ENCODE data around the gene CNPY1.

CNPY1 gene

DNA sequence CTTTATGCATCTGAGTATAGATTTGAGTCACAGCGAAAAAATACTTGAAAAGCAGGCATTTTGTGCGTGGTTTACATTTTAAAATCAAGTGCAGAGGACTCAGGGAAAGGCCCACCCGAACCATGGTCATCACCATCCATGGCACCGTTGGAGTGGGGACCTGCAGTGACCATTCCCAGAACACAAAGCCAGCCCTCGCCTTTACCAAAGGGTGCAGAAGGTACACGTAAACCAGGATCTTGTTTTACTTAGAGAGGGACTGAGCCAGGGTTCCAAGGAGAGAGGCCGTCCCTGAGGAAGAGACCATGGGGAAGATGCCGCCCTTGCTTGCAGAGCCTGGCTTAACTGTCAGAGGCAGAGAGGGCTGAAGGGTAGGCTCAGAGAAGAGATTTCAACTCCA lies 12.0 kb upstream of the CNPY1 start:
- DNase-seq, result no peak

DNA sequence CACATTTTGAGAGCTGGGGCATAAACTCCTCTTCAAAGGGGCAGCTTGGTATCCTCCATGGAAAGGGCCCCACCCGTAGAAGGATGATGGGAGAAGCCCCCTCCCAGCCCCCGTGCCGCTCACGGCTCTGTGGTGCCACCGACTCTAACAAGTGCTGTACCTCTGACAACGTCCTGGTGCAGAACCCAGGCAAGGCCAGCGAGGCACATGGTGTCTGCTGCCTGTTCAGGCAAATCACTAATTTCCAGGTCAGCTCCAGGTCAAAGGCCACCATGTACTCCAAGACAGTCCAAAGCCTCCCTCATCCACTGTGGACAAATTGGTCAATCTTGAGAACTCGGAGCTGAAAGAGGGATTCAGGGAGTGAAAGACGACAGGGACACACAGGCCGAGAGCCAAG lies 11.4 kb upstream of the CNPY1 start:
- DNase-seq, result no peak

DNA sequence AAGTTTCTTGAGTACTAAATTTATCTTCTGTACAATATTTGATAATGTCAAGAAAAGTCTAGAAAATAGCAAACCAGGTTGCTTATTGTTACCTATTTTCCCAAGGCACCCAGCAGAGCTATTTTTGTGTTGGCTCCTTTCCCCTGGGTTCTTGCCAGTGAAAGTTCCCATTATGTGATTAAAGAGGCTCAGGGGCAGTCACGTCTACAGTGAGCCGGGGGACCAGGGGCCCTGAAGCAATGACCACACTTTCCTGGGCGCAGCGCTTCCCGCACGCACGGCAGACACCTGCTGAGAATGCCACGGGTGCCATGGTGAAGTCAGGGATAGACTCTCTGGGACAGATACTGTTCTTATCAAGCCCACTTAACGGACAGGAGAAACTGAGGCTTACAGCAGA lies 10.4 kb upstream of the CNPY1 start:
- DNase-seq, result no peak

DNA sequence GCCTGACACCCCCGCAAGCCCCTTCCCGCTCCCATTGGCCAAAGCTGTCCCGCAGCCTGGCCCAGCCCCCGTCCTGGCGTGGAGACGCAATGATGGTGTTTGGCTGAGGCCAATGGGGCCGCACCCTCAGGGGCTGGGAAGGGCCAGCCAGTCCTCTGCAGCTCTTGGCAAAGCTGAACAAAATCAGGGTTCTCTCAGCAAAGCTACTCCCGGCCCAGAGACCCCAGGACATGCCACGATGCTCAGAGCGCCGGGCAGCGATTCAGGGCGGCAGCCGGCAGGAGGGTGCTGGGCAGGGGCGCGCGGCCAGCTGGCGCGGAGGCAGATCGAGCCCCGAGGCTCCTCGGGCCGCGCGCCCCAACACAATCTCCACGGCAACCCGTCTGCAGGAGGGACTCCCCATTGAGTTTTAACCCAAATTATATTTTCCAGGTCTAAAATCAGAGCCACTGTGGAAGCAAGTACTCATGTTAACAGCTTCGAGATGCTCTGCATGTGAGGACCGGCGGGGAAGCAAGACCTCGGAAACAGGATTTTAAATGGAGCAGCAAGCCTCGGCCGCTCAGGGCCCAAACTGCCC lies 8.8 kb upstream of the CNPY1 start:
- DNase-seq, result no peak

DNA sequence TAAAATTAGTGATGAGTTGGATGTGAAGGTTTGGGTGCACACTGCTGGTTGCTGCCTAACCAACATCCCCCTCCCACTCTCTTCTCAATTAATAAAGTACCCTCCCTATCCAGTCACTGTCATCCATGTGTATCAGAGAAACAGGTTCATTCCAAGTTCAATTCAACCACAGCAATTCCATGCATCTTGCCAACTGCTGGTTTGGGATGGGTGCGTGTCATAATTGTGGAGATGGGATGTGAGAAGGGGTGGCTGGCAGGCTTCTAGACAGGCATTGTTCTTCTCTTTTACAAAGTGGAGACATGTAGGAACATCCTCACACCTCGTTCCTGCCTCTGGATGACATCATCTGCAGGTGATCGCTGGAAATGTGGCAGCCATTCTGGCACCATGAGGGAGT lies 7.5 kb upstream of the CNPY1 start:
- no peak for DNase-seq

DNA sequence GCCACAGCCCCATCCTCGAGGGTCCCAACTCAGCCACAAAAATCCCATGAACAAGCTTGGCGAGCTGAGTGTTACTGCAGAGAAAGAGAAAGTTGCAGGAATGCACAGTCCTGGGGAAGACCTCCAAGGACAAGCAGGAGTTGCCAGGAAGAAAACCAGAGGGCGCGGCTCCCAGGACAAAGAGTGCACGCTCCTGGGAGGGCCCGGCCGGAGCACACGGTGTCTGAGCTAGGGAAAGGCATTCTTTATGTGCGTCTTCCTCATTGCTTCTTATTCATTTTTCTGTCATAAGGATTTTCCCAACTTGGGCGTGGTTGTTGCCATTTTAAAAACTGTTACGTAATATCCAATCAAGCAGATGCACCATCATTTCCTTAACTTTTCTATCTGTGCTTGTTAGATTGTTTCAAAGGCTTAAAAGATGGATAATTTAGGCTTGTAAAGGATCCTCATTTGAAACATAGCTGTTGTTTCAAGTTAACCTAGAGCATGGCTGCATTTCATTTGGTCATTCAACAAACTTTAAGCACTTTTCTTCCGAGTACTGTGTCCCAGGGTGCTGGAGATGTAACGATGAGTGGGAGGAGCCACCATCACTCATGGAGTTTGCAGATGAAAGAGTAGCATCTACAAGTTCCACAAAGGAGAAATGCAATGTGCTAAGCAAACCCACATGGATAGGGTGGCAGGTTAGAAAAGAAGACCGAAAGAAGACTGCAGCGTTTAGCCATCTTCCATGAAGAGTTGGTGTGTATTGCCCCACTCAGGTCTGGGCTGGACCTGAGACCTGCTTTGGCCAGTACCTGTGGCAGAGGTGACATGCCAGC lies 5.6 kb upstream of the CNPY1 start:
- no peak for DNase-seq

DNA sequence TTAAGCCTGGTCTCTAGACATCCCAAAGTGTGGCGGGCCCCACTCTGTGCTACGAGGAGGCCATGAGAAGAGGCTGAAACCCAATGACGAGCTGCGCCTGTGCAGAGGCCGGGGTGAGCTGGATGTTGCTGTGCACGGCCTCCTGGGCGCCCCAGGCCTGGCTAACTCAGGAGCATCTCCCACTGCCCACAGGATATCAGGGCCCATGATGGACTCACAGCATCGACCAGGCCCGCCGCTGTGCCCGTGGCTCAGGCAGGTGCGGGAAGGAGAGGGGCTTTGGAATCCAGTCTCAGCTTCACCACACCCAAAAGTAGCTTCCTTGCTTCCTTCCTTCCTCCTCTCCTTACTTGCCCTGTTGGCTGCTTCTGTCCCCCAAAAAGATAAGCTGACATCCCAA lies 4.6 kb upstream of the CNPY1 start:
- DNase-seq, result no peak

DNA sequence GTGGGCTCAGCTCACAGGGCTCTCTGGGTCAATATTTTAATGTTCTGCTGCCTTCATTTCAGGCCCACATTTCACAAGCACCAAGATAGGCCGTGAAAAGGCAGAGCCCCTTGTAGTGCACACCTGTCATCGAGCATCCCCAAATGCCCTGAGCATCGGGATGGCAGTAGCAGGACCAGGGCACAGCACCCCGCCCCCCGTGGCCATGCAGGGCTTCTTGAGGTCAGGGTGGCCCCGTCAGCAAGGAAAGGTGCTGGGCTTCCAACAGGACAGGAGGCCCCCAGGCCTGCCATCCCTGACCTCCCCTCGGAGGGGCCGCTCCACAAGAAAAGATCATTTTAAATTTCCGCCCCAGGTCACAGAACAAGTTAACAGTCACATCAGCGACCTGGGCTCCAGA lies 2.9 kb upstream of the CNPY1 start:
- no peak for DNase-seq

DNA sequence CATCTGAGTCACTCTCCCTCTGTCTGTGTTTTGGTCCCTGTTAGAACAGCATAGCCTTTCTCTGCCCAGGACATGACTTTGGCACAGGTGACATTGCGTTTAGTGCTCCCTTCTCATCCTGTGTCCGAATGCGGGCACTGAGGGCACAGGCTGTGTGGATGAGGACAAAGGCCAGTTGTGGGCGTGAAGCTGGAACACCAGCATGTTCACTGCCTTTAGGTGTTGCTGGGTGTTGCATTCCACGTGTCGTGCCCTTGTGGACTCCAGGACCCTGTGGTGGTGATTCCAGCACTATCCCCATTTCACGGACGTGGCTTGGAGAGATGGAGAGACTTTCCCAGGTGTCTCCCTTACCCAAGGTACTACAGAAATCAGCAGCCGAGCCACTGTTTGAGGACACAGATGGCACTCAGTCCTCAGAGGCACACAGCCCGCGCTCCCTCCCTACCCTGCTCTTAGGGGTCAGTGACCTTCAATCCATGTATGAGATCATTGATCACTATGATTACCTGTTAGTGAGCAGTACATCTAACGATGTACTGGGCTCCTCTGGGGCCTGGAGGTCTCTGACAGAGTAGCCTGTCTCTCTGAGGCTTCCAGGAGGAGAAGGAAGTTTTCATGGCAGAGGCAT lies 917 bp upstream of the CNPY1 start:
- no peak for DNase-seq

DNA sequence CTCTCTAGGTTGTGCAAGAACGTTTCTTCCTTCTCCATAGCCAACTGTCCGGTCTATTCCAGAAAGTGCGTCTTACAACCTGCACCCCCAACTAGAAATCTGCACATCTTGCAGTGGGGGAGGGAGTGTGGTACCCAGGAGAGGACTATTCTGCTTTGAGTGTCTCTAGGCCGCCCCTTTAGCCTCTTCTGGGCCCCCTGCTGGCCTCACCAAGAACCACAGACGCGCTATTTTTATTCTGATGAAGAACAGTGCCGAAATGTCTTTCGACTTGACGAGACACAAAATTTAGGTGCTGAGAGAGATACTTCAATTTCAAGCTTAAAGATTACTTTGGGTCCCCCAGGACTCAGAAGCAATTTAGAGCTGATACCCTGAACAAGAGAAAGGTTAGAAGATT lies 1.0 kb downstream of the CNPY1 start:
- DNase-seq, result no peak

DNA sequence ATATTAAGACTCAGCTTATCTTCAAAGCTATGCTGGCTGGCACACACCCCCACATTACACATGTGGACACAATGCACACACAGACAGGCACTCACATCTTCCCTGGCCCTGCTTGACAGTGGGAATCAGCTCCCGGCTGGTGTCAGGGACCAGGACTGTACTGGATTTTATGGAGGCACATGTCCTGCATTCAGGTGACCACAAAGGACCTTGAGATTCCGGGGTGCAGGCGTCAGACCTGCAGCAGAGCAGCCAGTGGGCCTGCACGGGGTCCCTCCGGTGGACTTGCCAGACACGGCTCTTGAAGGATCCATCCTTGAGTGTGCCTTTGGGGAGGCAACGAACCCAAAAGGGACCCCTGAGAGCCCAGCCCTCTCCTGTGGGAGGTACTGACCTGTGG lies 1.9 kb downstream of the CNPY1 start:
- DNase-seq, result no peak

DNA sequence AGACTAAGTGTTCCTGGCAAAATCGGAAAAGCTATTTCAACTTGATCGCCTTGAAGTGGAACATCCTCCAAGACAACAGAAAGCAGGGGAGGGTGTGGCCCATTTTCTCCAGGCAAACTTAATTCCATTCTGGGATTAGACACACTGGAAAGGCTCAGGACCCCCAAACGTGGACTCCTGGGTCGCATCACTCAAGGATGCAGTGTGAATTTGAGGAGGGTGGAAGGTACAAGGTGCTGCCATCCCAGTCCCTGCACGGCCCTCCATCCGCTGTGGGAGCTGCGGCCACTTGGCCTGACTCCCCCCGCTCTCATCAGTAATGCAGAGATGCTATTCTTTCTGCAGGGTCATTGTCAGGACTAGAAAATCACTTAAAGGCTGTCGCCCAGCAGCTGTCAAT lies 2.4 kb downstream of the CNPY1 start:
- DNase-seq, result no peak

DNA sequence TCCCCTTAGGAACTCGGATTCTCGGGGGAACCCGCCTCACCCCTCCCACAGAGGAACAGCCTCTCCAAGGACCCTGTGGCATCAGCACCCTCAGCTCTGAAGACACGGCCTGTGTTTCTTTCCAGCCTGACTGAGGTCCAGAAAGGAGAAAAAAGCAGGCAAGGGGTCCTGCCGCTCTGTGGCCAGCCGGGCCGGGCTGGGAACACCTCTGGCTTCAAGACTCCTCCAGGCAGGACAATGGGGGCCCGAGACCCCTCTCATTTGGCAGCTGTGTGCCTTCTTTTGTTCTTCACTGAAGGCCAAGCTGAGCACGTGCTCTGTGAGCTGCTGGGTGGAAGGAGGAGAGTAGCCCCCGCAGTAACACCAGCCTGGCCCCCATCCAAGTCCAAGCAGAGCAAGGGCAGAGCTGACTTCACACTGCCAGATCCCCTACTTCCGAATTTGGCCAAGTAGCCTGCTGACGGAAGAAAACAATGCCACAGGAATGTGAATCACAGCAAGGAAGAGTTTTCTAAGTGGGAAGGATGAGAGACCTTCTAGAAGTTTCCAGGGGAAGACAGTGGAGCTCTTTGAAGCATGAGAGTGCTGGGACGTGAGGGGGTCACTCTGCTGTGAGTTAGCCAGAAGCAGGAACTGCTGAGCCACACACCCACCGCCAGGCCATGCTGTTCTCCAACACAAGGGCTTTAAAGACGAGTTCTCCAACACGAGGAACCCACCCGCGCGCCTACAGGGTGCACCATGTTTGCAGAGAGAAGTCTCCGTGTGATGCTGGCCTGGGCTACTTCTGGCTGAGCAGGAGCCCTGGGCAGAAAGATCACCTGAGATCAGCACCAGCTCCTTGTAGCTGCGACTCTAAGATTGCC lies 3.1 kb downstream of the CNPY1 start:
- DNase-seq, result no peak

DNA sequence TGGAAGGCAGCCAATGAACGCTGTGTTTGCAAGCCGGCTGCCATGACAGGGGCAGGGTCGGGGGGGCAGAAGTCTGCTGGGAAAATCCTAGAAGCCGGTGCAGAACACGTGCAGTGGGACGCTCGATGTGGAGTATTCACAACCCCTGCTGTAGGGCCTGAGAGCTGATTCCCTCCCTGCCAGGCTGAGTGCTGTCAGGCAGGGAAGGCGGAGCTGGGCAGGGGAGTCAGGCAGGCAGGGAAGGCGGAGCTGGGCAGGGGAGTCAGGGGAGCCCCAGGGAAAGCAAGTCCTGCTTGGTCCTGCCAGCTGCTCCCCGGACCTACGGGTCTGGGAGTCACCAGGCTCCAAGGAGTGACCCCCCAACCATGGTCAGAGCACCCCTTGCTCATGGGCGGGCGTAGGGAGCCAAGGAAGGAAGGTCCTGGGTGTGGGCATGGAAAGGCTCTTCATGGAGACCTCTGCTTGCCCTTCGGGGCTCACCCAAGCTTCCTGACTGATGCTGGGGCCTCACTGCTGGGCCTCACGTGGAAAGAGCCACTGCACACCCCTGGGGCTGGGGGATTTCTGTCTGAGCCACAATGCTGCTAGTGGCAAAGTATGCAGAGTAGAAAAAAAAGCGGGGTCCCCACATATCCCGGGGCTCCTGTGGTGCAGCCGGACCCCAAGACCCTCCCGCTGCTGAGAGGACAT lies 4.2 kb downstream of the CNPY1 start:
- no peak for DNase-seq

DNA sequence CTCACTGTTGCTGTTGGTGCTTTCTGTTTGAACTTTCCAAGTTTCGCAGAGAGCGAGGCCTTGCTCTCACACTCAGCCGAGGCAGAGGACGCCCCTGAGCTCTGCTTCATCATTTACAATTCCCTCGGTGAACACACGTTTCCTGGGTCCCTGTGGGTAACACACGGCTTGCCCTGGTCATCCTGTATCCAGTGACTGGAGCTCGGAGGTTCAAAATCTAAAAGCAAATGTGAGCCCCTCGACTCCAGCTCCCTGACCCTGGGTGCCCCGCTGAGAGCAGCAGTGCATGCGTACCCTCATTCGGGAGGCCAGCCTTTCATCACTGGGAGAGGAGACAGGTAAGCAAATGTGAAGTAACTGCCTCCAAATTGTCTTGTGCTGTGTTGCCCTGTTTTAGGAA lies 5.8 kb downstream of the CNPY1 start:
- DNase-seq, result no peak

DNA sequence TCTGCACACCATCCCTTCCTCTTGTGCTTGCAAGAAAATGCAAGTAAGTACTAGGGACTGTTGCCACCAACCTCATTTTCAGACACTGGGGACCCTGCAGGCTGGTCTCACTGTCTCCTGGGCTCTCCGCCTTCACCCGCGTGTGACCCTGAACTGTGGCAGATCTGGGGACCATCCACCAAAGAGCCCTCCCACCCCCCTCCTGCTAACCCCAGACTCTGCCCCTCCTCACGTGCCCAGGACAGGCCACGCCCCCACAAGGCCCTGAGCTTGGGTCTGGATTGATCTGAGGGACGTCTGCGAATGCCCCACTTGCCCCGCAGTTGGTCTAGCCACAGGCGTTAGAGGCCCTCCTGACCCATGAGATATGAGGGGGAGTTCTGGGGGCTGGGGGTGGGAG lies 8.1 kb downstream of the CNPY1 start:
- DNase-seq, result no peak

DNA sequence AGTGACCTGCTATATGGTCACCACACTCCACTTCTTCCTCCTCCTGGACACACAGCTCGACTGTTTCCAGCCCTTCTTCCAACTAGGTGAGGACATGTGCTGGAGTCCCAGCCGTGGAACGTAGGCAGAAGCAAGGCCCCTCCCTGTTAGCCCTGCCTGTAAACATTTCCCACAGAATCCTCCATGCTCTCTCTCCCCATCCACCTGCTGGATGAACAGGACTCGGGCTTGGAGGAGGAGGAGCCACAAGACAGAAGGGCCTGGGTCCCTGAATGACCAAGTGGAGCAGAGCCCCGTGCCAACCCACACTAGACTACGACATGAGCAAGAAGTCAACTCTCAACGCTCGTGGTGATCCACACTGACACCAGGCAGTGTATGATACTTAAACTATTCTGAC lies 9.9 kb downstream of the CNPY1 start:
- DNase-seq, result no peak

DNA sequence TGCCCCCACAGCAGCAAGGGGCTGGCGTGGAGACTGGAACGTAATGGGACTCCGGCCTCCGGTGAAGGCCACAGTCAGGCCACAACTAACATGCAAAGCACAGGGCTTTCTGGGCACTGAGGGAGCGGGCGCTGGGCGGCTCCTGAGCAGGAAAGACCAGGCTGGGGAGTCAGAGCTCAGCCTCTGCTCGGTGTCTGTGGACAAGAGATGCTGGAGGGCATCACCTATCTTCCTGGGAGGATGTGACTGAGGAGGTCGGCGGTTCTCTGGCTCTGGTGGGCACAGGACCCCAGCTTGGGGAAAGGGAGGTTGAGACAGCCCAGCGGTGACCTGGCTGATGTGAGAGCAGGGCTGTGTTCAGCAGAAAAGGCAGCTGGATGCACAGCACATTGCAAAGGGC lies 11.7 kb downstream of the CNPY1 start:
- no peak for DNase-seq

DNA sequence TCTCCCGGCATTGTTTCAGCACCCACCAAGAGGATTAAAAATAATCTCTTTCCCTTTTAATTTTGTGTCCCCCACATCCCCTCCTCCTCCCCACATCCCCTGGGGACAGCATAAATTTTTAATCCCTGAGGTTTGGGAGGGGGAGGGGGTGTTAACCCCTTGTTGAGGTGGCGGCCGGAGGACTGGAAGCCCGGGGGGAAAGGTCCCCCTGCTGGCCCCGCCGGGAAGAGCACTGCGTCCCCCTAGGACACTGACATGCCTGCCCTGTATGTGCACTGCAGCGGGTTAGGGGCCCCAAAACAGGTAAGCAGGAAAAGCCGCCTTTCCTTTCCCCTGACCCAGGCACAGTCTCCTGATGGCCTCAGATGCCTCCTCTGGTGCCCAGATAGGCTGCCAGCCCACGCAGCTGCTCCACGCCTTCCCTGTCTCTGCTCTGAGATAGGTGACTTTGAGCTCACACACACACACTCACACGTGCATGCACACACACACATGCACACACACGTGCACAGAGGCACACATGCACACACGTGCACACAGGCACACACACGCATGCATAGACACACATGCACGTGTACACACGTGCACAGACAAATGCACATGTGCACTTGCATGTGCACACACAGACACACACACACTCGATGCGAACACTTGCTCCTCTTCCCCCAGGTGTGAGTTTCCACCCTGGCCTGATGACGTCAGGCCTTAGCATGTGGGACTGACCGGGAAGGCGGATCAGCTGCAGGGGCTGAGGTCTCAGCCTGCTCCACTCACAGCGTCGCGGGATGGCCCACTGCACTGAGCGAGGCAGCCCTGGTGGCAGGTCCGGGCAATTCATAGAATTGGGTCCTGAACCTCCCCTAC lies 12.3 kb downstream of the CNPY1 start:
- DNase-seq, result peak; percentile 85

DNA sequence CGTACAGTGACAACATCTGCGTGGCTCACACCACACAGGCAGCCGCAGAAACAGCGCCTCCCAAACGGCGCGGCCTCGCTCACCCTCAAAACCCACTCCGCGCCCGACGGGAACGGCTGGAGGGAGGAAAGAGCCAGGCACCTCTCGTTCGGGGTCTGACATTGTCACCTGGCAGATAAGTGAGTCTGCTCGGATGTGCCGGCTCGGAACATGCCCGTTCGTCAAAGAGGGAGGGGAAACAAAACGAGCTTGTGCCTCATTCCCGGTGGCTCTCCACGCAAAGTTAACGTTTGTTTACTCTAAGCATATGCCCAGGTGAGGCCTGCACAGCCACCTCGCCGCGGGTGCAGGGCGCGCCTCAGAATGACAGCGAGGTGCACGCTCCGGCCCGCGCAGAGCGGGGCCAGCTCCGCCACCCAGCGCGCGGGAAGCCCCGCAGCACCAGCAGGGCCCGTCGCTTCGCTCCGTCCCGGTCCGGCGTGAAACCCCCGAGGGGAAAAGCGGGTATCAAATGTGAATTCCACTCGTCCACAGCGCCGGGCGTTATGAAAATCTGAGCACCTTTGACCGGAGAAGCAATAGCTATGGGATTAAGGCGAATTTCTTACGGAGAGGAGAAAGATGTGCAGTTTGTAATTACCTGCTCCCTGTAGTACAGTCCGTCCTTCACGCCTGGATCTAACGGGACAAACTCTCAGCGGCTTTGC lies 13.1 kb downstream of the CNPY1 start:
- DNase-seq, result no peak

DNA sequence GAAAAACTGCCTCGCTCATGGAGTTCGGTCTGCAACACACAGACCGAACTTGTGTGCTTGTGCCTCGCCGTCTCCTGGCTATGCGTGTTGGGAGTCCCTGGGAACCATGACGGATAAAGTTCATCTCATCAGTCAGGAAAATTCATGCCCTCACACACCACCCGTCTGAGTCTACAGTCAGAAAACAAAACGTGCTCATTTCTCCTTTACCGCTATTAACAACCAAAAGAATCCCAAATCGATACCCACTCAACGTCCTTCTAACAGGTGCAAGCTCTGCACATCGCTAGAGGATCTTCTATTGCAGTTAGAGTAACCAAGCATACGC lies 13.6 kb downstream of the CNPY1 start:
- DNase-seq, result no peak

All from 8988T (cell line).